Endodermal cell (in vitro differentiated cells): ENCODE results near the gene SHANK3. TPM values are rescaled to one million over a fixed set of nuclear protein-coding genes. Genes with fewer than 3 reads are reported as not detected.
A peak's percentile ranks its signal among the peaks of the same experiment; 100 is the strongest.
"Not testable (repeated sequence)": the region's sequence is repeated elsewhere in the genome, so short reads cannot be mapped to it uniquely, and the experiment has no call there.

Experiments used
- DNase-seq: peaks from one replicate; pipeline ENCODE4 v3.0.0-alpha.2; 2017
- H3K27ac ChIP-seq: 2 replicates; pipeline ENCODE4 v1.5.1; 2013; ENCODE audit warnings: mild to moderate bottlenecking, low read depth, low read length, moderate library complexity
- H3K27me3 ChIP-seq: 2 replicates; pipeline ENCODE4 v1.6.1; 2013; ENCODE audit warnings: mild to moderate bottlenecking, low read length, moderate library complexity; ENCODE audit not compliant: insufficient read depth, control insufficient read depth, poor library complexity, severe bottlenecking
- H3K36me3 ChIP-seq: 2 replicates; pipeline ENCODE4 v1.7.0; 2013; ENCODE audit warnings: mild to moderate bottlenecking, low read length, moderate library complexity; ENCODE audit not compliant: control insufficient read depth, insufficient read depth
- H3K4me1 ChIP-seq: one replicate; pipeline ENCODE4 v1.7.0; 2013; ENCODE audit warnings: low read length; ENCODE audit not compliant: control insufficient read depth, insufficient read depth
- H3K4me3 ChIP-seq: 2 replicates; pipeline ENCODE4 v1.5.1; 2013; ENCODE audit warnings: mild to moderate bottlenecking, low read length, moderate library complexity
- H3K9ac ChIP-seq: 2 replicates; pipeline ENCODE4 v1.6.1; 2013; ENCODE audit warnings: mild to moderate bottlenecking, low read length, moderate library complexity; ENCODE audit not compliant: poor library complexity, severe bottlenecking; ENCODE audit errors: extremely low read depth
- H3K9me3 ChIP-seq: 2 replicates; pipeline ENCODE4 v1.6.1; 2013; ENCODE audit warnings: mild to moderate bottlenecking, low read length, moderate library complexity; ENCODE audit not compliant: control insufficient read depth
- H3K27ac Mint-ChIP-seq: 2 replicates; pipeline ENCODE4 v1.8.0; 2020; ENCODE audit warnings: mixed read lengths
- H3K27me3 Mint-ChIP-seq: 2 replicates; pipeline ENCODE4 v1.8.0; 2021; ENCODE audit warnings: mild to moderate bottlenecking, mixed read lengths; ENCODE audit not compliant: insufficient read depth
- H3K36me3 Mint-ChIP-seq: 2 replicates; pipeline ENCODE4 v1.8.0; 2020; ENCODE audit warnings: low read depth, mixed read lengths
- H3K4me1 Mint-ChIP-seq: 2 replicates; pipeline ENCODE4 v1.8.0; 2020; ENCODE audit warnings: mixed read lengths
- H3K4me3 Mint-ChIP-seq: 2 replicates; pipeline ENCODE4 v1.8.0; 2020; ENCODE audit warnings: mild to moderate bottlenecking, moderate library complexity, mixed read lengths
- H3K9me3 Mint-ChIP-seq: 2 replicates; pipeline ENCODE4 v1.8.0; 2020; ENCODE audit warnings: mild to moderate bottlenecking, mixed read lengths
- CTCF ChIP-seq: fragments of 200-600 bp; sonication (generic); conservative IDR thresholded peaks from 2 replicates; pipeline ENCODE4 v1.5.0; 2021; ENCODE audit warnings: antibody characterized with exemption, mild to moderate bottlenecking
- WGBS, 2 experiments: methylation state at CpG; one replicate each; pipeline versions ENCODE4 v1.1.5 to v1.1.7; 2013; ENCODE audit warnings: missing lambda C conversion rate in 2 of 2, mixed read lengths in 1 of 2; ENCODE audit not compliant: insufficient coverage in 1 of 2, insufficient read length in 1 of 2; 5-methylcytosine and 5-hydroxymethylcytosine counted together
- total RNA-seq, 2 donors: library from RNA; stranded (reverse); fragmentation: NEBNext Ultra II Directional in 1 of 2; extraction: Animal tissue kit (Norgen Biotek cat#: 25700) in 1 of 2; gene quantifications; 2 replicates in 1 of 2; 3 replicates in 1 of 2; pipeline ENCODE4 v1.2.1, GENCODE V29; 2021

The SHANK3 gene
- total RNA-seq, 2 donors from 2014 or later, result 9.4 to 11.1 TPM

- DNase-seq, result no peak
- no peaks in the 10 kb centered on the region for H3K4me1 ChIP-seq
- Mint-ChIP-seq H3K27me3 (peaks cover 11% of the 10 kb centered on the region), H3K9me3 (peaks cover 10% of the 10 kb centered on the region), H3K27ac (no peak overlapping the region), H3K36me3 (no peaks in the 10 kb centered on the region), H3K4me3 (no peak overlapping the region), H3K4me1 (peaks cover 3% of the 10 kb centered on the region)
- no peaks in the 10 kb centered on the region for H3K36me3 ChIP-seq
- WGBS, 2 experiments, result 82 to 91% methylated on average over 13 to 15 of the region's 15 CpGs
- H3K9me3 ChIP-seq, result peaks cover 8% of the 10 kb centered on the region
- H3K27me3 ChIP-seq, result peaks cover 30% of the 10 kb centered on the region
- H3K27ac ChIP-seq, result peak overlapping the region; percentile 73
- no peak overlapping the region for H3K4me3 ChIP-seq
- H3K9ac ChIP-seq, result no peak overlapping the region
- TF ChIP-seq CTCF, result no peak
Observed at GRCh38 chr22:50640857-50641647, 31.6 kb upstream of the SHANK3 start.

GRCh38 chr22:50641696-50642607 is 30.7 kb upstream of the SHANK3 start:
- DNase-seq, result peak; percentile 86
- Mint-ChIP-seq H3K27me3 (peaks cover 16% of the 10 kb centered on the region), H3K36me3 (no peaks in the 10 kb centered on the region), H3K4me3 (no peak overlapping the region), H3K9me3 (peaks cover 17% of the 10 kb centered on the region), H3K4me1 (peaks cover 3% of the 10 kb centered on the region), H3K27ac (no peak overlapping the region)
- no peak overlapping the region for H3K4me3 ChIP-seq
- H3K27ac ChIP-seq, result peak overlapping the region; percentile 73
- H3K9me3 ChIP-seq, result peaks cover 9% of the 10 kb centered on the region
- WGBS, 2 experiments, result 38 to 43% methylated on average over 9 to 17 of the region's 17 CpGs
- peak; percentile 47 for TF ChIP-seq CTCF
- no peak overlapping the region for H3K9ac ChIP-seq
- H3K27me3 ChIP-seq, result peaks cover 30% of the 10 kb centered on the region
- H3K4me1 ChIP-seq, result no peaks in the 10 kb centered on the region
- no peaks in the 10 kb centered on the region for H3K36me3 ChIP-seq

- H3K36me3 ChIP-seq, DNase-seq, H3K9ac ChIP-seq, H3K4me1 ChIP-seq, H3K4me3 ChIP-seq, H3K27ac ChIP-seq, H3K4me3 Mint-ChIP-seq, H3K36me3 Mint-ChIP-seq, H3K4me1 Mint-ChIP-seq, H3K27ac Mint-ChIP-seq: not testable (repeated sequence)
- H3K9me3 Mint-ChIP-seq, result peaks cover 21% of the 10 kb centered on the region
- Histone ChIP-seq H3K9me3 (peaks cover 15% of the 10 kb centered on the region), H3K27me3 (peaks cover 30% of the 10 kb centered on the region)
- 90 to 94% methylated on average over 14 to 17 of the region's 17 CpGs for WGBS, 2 experiments
- peaks cover 16% of the 10 kb centered on the region for H3K27me3 Mint-ChIP-seq
Observed at GRCh38 chr22:50643021-50643820, 29.4 kb upstream of the SHANK3 start.

- H3K4me3 Mint-ChIP-seq, H3K4me1 ChIP-seq, H3K36me3 Mint-ChIP-seq, DNase-seq, H3K36me3 ChIP-seq, H3K27ac ChIP-seq, H3K4me3 ChIP-seq, H3K27ac Mint-ChIP-seq, H3K4me1 Mint-ChIP-seq, H3K9ac ChIP-seq: not testable (repeated sequence)
- 81 to 86% methylated on average over 3 of the region's 3 CpGs for WGBS, 2 experiments
- H3K9me3 Mint-ChIP-seq, result peaks cover 25% of the 10 kb centered on the region
- Histone ChIP-seq H3K27me3 (peaks cover 30% of the 10 kb centered on the region), H3K9me3 (peaks cover 15% of the 10 kb centered on the region)
- H3K27me3 Mint-ChIP-seq, result peaks cover 16% of the 10 kb centered on the region
Observed at GRCh38 chr22:50643821-50644101, 28.9 kb upstream of the SHANK3 start.
